ENCODE results near the gene GDE1. TPM values are rescaled to one million over a fixed set of nuclear protein-coding genes. Genes with fewer than 3 reads are reported as not detected.
"Not testable (repeated sequence)": the region's sequence is repeated elsewhere in the genome, so short reads cannot be mapped to it uniquely, and the experiment has no call there.

Gene GDE1, protein sequence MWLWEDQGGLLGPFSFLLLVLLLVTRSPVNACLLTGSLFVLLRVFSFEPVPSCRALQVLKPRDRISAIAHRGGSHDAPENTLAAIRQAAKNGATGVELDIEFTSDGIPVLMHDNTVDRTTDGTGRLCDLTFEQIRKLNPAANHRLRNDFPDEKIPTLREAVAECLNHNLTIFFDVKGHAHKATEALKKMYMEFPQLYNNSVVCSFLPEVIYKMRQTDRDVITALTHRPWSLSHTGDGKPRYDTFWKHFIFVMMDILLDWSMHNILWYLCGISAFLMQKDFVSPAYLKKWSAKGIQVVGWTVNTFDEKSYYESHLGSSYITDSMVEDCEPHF
- polyA plus RNA-seq (ENCODE audit: insufficient read length in 4 of 4): 10 to 100 TPM; 74.6 to 84.0 (median 79.3) TPM

DNA sequence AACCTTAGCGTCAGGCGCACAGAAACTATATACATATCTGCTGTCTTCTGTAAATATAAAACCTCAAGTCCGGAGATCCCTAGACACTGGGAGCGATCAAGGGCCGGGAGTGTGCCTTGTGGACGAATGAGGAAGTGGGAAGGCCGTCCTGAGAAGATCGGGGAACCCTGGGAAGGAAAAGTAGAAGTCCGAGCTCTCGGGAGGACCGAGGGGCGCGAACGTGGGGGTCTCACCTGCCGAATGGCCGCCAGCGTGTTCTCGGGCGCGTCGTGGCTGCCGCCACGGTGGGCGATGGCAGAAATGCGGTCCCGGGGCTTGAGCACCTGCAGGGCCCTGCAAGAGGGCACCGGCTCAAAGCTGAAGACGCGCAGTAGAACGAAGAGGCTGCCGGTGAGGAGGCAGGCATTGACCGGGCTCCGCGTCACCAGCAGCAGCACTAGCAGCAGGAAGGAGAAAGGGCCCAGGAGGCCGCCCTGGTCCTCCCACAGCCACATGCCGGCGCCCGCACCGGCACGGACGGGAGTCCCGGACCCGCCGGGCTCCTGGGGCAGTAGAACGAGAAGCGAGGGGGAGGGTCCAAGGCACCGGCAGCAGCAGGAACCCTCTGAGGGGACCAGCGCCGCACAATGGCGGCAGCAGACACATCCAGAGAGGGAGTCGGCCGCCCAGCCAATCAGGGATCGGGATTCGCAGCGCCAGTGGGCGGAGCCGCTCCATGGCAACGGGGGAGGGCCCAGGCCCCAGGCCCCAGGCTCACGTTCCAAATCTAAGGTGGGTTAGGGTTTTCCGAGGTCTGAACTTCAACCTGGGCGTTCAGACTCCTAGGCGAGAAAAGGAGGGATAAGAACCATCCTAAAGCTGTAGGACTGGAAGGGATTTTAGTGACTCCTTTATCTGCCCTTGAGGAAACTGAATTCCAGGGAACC lies at the start of gene GDE1:
TSS of gene GDE1 (minus strand) at position 628 of the 926 bp plus-strand sequence. CDS start at position 494, 134 bp downstream.
- DNase-seq (ENCODE audit: low read depth in 4 of 4, low spot score in 3 of 4): peak; percentile 84 to 87 (median 85)

DNA sequence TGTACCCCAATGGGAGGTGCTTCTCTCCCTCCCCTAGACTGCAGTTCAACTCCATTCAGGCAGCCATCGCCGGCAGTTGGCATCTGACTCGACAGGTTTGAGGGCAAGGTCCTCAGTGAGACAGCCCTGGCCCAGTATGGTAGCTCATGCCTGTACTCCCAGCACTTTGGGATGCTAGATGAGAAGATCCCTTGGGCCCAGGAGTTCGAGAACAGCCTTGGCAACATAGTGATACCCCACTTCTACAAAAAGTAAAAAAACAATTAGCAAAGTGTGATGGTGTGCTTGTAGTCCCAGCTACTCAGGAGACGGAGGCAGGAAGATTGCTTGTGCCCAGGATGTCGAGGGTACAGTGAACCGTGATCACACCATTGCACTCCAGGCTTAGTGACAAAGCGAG lies 45.7 kb upstream of the GDE1 start:
- DNase-seq (ENCODE audit: low read depth in 4 of 4, low spot score in 3 of 4): no peak

DNA sequence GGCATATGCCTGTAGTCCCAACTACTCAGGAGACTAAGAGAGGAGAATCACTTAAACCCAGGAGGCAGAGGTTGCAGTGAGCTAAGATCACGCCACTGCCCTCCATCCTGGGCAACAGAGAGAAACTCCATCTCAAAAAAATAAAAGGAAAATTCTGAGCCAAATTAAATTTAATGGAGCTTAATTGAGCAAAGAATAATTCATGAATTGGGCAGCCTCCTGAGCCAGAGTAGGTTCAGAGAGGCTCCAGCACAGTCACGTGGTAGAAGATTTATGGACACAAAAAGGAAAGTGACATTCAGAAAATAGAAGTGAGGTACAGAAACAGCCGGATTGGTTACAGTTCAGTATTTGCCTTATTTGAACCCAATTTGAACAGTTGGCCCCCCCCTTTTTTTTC lies 44.5 kb upstream of the GDE1 start:
- no peak for DNase-seq (ENCODE audit: low read depth in 4 of 4, low spot score in 3 of 4)

DNA sequence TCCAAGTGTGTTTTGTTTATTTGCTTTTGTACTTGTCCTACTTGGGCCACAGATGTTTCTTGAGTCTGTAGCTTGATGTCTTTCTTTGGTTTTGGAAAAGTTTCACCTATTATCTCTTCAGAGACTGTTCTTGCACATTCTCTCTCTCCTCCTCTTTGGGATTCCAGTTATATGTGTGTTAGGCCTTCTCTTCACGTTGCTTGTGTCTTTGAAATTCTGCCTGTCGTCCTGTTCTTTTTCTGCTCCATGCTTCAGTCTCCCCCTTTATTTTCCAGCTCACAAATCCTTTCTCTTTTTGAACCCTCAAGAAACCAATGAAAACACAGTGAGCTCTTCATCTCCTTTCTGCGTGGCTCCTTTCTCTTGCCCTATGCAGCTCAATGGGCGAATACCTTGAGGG lies 41.5 kb upstream of the GDE1 start:
- no peak for DNase-seq (ENCODE audit: low read depth in 4 of 4, low spot score in 3 of 4)

DNA sequence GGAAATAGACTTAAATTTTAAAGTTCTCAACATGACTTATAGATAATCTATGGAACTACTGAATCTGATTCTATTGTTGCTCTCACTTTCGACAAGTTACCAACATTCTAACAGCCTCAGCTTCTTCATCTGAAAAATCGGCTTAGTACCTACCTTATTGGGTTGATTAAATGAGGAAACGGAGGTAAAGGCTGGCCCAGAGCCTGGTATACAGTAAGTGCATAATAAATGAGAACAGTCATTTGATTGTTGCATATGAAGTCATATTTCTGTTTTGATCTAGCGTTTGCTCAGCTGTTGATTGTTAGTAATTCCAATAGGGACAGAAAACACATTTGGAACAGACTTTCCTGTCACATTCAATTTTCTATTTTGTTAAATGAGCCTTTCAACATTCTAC lies 38.2 kb upstream of the GDE1 start:
- no peak for DNase-seq (ENCODE audit: low read depth in 4 of 4, low spot score in 3 of 4)

DNA sequence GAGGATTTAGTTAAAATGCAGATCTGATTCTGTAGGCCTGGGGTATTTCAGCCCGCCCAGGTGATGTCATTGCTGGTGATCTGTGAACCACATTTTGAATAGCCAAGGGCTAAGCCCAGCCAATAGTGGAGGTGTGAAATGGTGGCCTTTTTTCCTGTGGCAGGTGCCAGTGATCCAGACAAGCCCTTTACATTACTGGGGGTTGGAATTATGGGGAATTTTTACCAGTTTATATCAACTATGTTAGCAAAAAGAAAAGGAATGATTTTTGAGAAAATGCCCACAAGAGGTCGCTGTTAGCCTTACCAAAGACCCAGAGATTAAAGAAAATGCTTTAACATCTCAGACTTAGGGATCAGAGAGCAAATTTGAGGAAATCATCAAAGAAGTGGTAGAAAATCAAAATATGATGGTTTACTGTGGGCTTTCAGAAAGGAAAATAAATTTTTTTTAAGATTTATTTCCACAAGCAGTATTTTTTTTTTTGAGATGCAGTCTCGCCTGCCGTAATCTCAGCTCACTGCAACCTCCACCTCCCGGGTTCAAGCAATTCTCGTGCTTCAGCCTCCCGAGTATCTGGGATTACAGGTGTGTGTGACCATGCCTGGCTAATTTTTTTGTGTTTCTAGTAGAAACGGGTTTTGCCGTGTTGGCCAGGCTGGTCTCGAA lies 37.5 kb upstream of the GDE1 start:
- DNase-seq (ENCODE audit: low read depth in 4 of 4, low spot score in 3 of 4): peak in 2 of 4 donors; percentile 19 to 41

DNA sequence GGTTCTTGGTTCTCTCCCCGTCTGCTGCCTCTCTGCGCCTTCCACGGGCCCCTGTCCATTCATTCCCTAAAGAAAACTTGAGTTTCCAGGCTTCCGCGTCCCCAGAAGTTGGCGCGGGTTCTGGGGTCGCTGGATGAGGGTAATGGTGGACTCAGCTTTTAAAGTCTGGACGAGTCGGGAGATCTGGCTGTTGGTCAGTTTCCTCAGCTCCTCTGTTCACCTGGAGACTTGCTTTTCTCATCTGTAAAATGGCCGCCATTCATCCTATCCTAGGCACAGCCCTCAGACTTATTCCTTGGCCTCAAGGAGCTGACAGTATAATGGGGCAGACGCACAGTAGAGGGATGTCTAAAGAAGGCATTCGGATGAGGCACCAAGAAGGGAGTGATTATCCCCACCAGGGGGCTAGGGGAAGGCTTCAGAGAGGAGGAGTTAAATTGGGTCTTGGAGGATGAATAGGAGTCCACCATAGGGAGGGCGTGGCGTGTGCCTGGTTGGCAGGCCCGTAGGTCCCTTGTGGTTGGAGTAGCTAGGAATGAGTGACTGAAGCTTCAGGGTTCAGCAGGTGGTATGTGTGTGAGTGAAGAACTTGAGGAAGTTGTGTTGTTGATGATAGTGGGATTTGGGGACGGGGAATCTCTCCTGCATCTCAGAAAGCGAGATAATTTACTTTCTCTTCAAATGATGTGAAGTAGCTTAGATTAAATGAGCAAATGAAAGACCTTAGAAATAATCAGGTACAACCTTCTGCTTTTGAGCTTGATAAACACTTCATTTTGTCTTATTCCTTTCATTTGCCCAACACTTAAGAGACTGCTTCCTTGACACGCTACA lies 34.3 kb upstream of the GDE1 start:
- peak in 1 of 4 donors; percentile 3 for DNase-seq (ENCODE audit: low read depth in 4 of 4, low spot score in 3 of 4)

DNA sequence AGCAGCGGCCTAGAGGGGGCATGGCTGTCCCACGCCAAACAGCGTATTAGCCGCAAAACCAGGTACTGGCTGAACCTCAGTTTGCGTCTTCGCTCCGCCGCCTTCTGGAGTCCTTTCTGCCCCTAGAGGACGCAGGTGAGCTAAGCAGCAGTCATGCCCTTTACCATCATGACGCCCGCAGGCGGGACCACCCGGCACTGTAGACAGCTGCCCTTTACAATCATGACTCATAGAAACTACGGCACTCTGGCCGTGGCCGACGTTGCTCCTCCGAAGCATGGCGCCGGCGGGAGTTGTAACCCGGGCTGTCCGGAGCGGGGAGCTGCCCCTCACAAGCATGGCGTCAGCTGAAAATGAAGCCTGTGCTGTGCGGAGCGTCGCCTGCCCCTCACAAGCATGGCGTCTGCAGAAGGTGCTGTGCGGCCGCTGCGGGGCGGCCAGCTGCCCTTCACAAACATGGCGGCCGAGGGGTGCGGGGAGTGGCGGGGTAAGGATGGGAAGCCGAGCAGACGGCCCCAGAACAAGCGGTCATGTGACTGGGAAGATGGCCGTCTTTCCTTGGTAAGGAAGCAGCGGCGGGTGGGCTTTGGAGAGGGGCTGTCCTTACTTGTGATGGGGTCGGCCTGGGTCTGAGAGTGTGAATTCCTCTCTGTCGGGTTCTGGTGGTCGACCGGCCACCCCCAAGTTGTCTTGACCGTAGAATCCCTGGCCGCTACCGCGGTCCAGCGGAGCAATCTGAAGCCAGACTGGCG lies 33.5 kb upstream of the GDE1 start, which contains the start of gene VPS35L:
TSS of gene VPS35L (plus strand) at position 518 of the 752 bp plus-strand sequence. CDS start at position 545, 27 bp downstream.
- DNase-seq (ENCODE audit: low read depth in 4 of 4, low spot score in 3 of 4): peak; percentile 97 to 98 (median 98)

DNA sequence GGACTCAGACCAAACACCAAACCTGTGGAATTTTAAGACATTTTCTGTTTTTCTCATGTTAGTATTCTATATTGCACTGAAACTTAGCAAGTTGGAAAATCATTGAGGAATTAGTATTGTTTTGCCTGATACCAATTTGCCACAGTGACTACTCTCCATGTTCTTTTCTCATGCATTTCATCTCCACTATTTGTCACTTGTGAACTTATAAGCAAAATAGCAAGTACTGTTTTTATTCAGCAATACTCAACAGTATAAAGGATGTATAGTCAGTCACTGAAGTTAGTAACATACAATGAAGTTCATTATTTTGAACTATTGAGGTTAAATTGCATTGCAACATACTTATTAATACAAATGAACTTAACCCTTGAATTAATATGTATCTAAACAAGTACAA lies 27.8 kb upstream of the GDE1 start:
- DNase-seq (ENCODE audit: low read depth in 4 of 4, low spot score in 3 of 4): no peak

DNA sequence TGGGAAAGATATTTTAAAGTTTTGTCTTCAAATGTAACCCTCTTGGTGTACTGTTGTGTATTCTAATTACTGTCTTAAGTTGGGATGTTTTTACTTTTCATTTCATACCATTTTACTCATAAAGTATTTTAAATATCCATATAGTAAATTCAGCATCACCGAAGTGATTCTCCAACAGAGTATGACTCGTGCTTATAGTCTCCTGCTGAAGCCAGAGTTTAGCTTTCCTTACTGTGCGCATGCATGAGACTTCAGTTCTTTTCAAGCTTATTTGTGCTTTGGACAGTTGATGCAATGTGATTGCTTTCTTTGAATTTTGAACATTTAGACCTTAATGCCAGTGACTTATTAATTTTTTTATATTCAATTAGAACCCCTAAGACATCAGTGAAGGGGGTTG lies 26.2 kb upstream of the GDE1 start:
- DNase-seq (ENCODE audit: low read depth in 4 of 4, low spot score in 3 of 4): no peak

DNA sequence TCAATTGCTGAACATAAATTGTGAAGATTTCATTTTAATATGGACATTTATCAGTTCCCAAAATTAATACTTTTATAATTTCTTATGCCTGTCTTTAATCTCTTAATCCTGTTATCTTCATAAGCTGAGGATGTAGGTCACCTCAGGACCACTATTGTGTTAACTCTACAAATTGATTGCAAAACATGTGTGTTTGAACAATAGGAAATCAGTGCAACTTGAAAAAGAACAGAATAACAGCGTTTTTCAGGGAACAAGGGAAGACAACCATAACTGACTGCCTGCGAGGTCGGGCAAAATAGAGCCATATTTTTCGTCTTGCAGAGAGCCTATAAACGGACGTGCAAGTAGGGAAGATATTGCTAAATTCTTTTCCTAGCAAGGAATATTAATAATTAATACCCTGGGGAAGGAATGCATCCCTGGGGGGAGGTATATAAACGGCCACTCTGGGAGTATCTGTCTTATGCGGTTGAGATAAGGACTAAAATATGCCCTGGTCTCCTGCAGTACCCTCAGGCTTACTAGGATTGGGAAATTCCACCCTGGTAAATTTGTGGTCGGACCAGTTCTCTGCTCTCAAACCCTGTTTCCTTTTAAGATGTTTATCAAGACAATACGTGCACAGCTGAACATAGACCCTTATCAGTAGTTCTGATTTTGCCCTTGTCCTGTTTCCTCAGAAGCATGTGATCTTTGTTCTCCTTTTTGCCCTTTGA lies 21.5 kb upstream of the GDE1 start:
- not testable (repeated sequence) for DNase-seq (ENCODE audit: low read depth in 4 of 4, low spot score in 3 of 4)

DNA sequence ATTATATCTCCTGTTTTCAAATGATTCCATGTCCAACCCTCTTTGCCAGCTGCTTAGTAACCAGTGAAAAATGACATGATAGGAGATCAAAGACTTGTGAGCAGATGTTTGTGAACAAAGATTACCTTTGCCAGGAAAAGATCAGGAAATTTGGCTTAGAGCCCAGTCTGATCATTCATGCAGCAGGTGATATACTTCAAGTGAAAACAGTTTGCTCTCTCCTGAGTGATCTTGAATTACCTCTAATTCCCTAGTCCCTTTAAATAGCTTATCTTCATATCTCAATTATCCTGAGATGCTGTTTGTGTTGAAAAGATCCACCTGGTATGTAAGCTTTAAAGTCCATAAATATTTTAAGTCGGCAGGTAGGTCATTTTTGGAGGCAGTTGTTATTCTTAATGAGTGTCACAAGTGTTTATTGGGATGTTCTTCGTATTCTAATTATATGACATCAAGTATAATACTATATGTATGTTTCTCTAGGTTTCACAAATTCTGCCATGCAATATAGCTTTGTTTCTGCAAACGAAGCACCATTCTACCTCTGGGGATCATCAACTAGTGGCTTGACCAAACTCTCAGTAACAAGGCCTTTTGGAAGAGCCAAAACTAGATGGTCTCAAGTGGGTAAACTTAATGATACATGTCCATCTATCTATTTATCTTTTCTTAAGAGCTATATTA lies 20.4 kb upstream of the GDE1 start:
- no peak for DNase-seq (ENCODE audit: low read depth in 4 of 4, low spot score in 3 of 4)

DNA sequence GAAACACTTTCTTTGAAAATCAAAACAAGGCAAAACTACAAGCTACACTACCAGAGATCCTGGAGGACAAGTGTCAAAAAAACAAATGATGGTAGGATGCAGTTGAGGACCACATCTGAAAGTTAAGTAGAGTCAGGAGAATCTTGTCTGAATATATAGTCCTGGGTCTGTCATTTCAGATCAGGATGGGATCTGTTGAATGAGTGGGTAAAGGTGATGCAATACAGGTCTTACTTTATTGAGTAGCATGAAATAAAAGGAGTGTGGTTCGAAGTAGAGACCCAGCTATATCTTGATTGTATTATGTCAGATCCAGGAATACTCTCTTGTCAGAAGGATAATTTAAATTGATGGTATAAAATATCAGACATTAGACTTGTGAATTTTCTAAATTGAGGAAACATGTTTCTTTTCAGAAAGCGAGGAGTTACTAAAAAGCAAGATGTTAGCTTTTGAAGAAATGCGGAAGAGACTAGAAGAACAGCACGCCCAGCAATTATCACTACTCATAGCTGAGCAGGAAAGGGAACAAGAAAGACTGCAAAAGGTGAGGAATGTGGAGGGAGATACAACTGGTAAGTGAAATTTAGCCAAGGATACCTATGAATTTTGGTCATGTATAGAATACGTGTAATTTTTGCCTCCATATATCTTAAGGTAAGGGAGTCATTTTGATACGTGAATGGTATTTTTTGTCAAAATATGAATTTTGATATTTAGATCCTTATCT lies 18.5 kb upstream of the GDE1 start:
- no peak for DNase-seq (ENCODE audit: low read depth in 4 of 4, low spot score in 3 of 4)

DNA sequence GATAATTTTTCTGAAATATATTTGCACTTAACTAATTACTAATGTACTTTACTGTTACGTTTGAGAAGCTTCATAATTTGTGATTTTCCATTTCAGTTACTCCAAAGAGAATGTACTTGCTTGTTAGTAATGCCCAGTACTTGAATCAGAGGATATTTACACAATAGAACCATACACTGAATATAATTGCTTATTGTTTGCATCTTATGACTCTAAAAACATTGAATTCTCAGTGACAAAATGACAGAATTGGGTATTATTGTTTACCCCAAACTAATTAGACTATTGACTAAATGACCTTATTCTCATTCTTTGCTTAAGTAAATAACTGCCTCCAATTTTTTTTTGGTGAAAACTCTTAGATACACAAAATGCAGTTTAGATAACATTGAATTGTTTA lies 10.7 kb upstream of the GDE1 start:
- no peak for DNase-seq (ENCODE audit: low read depth in 4 of 4, low spot score in 3 of 4)

DNA sequence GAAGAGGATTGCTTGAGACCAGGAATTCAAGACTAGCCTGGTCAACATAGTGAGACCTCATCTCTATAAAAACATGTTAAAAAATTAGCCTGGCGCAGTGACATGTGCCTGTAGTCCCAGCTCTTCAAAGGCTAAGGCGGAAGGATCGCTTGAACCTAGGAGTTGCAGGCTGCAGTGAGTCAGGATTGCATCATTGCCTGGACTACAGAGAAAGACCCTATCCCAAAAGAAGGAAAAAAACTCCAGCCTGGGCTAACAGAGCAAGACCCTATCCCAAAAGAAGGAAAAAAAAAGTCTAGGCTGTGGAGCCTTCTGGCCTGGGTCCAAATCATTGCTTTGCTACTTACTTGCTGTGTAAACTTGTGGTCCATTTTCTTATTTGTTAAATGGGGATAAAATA lies 6.8 kb upstream of the GDE1 start:
- no peak for DNase-seq (ENCODE audit: low read depth in 4 of 4, low spot score in 3 of 4)

DNA sequence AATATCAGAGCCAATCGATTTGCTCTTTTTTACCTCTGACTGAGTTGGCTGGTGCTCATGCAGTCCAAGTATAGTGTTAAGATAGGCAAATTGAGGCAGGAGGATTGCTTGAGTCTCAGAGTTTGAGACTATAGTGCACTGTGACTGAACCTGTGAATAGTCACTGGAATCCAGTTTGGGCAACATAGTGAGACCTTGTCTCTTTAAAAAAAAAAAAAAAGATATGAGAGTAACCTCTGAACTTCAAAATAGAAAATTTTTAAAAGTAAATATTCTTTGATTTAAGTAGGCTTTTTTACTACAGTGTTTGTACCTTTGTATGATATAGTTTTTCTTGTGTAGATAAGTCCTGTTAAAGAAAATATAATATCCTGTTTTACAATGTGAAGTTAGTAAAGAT lies 5.3 kb upstream of the GDE1 start:
- no peak for DNase-seq (ENCODE audit: low read depth in 4 of 4, low spot score in 3 of 4)

DNA sequence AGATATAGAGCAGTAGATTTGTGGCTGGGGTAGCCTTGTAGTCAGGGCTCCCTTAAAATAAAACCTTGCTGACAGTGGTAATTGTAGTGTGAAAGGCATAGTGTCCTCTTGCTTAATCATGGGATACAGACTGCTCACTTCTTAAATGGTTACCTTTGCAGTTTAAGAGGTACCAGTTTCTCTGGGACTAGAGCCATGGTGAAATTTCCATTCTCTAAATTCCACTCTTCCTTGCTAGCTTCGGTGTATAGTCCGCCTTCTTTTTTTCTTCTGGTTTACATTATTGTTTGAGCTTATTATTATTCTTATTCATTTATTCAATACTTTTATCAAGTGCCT lies 3.5 kb upstream of the GDE1 start:
- DNase-seq (ENCODE audit: low read depth in 4 of 4, low spot score in 3 of 4): no peak
